ENCODE results near the gene SFRP5.
A peak's percentile ranks its signal among the peaks of the same experiment; 100 is the strongest.

SFRP5 gene

GRCh38 chr10:97763947-97764346 lies 7.9 kb downstream of the SFRP5 start:
- FAIRE-seq: no peak

DNA sequence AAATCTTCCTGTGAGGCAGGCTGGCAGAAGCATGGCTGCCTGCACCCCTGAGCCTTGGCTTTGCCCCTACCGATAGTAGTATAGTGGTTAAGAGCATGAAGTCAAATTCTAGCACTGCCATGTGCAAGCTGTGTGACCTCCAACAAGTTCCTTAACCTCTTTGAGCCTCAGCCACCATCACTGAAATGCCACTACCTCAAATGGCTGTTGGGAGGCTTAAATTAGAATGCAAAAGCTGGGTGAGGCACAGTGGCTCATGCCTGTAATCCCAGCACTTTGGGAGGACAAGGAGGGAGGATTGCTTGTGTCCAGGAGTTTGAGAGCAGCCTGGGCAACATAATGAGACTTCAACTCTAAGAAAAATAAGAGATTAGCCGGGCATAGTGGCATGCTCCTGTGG lies 8.4 kb downstream of the SFRP5 start:
- no peak for FAIRE-seq

- no peak for FAIRE-seq
Observed at GRCh38 chr10:97762816-97763215, 9.0 kb downstream of the SFRP5 start.

GRCh38 chr10:97762056-97762455 lies 9.7 kb downstream of the SFRP5 start:
- no peak for FAIRE-seq

DNA sequence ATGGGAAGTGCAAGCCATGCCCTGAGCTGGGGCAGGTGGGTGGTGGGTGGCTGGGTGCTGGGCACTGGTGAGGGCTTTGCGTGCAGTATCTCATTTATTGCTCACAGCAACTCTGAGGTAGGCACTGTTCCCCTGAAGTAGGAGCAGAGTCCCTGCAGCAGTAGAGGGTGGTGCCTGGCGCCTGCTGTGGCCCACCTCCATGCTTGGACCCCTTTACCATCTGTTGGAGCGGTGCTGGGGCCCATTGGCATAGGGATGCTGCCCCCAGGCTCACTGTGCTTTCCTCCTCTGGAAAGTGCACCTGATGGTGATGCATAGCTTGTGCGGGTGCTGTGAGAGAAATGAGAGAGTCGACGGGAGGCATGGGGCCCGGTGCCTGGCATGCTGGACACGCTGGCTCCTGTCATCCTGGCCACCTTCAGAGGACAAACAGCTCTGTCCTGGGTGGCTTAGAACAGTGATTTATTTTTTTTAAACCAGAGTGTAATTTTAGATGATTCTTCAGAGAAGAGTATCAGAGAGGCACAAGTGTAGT lies 10.4 kb downstream of the SFRP5 start:
- no peak for FAIRE-seq

DNA sequence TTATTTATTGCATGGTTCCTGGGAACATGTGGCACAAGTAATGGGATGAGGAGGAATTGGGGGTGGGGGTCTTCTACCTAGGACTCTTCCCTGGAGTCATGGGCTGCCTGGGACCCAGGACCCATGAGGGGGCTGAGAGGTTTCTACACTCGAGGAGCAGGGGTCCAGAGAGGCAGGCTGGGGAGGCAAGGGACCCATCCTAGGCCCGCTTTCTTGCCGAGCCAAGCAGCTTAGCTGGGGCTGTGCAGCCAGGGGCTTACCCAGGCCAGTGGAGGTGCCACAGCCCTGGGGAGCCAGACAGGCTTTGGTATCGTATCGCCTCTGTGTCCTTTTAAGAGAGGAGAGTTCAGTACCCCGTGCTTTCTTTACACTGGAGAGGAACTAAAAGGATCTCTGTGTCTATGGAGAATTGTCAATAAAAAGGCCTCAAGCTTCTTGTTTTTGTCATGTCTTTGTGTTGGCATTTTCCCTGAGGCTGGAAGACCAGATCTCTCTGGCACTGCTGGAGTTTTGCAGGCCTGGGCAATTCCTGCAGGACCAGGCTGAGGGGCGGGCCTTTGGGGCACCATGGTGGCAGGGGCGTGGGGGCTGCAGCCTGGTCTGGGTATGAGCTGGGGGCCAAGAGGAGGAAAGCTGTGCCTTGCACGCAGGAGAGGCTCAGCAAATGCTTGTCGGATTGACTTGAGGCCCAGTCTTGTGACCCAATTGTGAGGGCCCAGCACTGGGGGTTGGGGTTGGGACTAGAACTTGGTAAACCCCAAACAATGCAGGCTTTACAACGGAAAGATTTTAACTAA lies 11.1 kb downstream of the SFRP5 start:
- FAIRE-seq: no peak

DNA sequence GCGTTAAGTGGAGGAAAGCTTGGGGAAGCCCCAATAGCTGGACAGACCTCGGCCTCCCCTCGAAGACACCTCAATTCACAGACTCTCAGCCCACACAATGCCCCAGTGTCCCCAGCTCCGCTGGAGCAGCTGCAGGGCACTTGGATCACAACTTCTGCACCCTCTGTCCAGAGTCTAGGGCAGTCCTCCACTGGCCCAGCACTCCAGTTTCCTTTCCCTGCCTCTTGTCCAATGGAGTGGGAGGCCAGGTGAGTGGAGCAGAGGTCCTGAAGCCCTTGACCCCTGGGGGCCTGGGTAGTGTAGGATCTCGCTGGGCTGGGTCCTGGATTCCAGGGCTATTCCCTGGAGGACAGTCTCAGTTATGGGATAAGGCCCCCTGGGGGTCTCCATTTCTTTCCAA lies 11.9 kb downstream of the SFRP5 start:
- no peak for FAIRE-seq

GRCh38 chr10:97759158-97759887 lies 12.5 kb downstream of the SFRP5 start:
- no peak for FAIRE-seq

GRCh38 chr10:97757471-97757870 lies 14.3 kb downstream of the SFRP5 start:
- FAIRE-seq: no peak

- FAIRE-seq: no peak
Observed at GRCh38 chr10:97755718-97756117, 16.1 kb downstream of the SFRP5 start.

GRCh38 chr10:97754726-97755125 lies 17.1 kb downstream of the SFRP5 start:
- FAIRE-seq: no peak

DNA sequence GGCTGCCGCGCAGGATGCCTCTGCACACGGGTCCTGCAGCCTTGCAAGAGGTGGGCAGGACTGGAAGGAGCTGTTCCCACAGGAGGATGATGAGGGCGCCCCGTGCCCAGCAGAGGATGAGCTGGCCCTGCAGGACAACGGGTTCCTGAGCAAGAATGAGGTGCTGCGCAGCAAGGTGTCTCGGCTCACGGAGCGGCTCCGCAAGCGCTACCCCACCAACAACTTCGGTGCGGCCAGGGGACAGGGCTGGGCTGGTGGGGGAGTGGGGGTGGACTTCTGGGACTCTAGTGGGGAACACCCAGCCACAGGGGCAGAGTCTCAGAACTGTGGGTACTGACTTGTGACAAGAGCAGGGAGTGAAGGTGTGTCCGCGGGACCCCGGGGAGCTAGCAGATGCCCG lies 18.8 kb downstream of the SFRP5 start:
- FAIRE-seq: no peak

GRCh38 chr10:97748116-97748515 lies 23.7 kb downstream of the SFRP5 start:
- FAIRE-seq: no peak

GRCh38 chr10:97747573-97747972 lies 24.2 kb downstream of the SFRP5 start:
- FAIRE-seq: no peak

DNA sequence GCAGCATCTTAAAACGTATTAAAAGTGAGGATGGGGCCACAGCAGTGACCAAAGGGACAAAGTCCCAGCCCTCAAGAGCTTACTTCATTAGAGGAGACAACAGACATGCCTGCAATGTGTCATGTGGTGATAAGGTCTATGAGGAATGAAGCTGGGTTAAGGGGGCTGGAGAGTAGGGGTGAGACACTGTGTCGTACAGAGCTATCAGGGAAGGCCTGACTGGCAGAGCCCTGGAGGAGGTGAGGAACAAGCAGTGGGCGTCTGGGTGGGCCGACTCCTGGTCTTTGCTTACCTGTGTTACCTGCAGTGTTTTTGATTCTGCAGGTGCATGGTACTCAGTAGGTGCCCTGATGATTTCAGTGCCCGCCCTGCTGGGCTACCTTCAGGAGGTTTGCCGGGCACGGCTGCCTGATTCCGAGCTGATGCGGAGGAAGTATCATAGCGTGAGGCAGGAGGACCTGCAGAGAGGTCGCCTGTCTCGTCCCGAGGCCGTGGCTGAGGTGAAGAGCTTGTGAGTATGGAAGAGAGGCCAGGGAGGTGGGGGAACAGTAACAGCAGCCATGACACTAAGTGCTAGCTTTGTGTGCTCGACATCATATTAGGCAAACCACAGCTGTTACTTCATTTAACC lies 27.3 kb downstream of the SFRP5 start:
- no peak for FAIRE-seq

DNA sequence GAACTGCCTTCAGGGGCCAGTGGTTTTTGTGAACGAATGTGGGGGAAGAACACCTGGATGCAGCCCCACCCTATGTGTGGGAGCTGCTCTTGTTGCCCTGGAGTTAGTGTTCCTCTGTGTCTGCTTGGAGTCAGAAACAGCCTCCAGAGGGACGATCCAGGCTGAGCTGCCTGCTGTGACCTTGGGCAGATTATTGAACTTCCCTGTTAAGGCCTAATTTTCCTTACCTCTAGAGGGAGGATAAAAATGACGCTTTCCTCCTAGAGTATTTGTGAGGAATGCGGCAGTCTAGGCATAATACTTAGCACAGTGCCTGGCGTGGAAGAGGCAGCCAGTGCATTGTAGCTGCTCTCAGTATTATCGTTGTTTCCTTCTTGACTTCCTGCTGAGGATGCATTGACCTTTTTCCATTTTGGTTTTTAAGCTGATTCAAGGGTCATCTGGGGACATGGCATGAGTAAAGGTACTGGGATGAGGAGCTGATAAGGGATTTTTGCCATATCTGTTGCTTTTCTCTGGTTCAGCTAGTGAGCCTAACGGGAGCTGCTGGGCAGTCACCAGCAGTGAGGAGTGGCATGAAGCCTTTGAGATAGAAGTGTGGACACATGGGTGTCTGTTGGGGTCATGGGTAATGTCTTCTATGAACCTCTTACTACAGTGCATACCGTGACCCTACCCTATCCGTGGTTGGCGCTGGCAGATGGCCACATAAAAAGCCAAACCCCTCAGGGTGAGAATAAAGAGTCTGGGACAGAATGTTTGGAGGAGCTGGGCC lies 28.4 kb downstream of the SFRP5 start:
- FAIRE-seq: no peak

DNA sequence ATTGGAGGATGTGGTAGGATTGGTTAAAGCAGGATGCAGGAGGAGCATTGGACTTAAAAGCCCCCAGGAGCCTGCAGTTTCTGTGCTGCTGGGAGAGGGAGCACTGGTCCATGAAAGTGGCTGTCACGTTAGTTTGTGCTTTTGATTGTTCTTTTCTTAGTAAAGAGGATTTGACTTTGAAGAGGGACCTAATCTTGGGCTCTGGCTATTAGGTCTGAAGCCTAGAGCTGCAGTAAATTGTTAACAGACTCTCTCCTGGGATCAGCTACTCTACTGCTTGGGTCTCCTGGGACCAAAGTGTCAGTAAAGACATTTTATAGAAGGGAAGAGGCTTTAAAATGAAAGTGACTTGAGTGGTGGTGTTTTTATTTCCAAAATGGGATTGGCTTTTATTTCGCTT lies 31.2 kb downstream of the SFRP5 start:
- FAIRE-seq: no peak

DNA sequence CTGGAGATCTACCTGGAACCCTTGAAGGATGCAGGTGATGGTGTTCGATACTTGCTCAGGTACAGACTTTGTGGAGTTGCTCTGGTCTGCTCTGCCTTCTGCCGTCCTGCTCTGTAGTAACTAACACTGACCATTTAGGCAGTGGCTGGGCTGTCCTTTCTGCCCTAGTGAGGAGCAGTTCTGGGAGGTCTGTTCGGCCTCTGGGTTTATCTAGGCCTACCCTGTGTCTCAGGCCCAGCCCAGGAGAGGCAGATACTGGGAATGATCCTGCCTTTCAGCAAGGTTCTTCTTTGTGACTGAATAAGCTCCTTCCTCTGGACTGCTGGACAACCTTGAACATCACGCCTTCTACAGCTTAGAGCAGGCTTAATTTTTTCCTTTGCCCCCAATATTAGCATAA lies 33.2 kb downstream of the SFRP5 start:
- no peak for FAIRE-seq

- FAIRE-seq: no peak
Observed at GRCh38 chr10:97737770-97738265, 34.0 kb downstream of the SFRP5 start.

DNA sequence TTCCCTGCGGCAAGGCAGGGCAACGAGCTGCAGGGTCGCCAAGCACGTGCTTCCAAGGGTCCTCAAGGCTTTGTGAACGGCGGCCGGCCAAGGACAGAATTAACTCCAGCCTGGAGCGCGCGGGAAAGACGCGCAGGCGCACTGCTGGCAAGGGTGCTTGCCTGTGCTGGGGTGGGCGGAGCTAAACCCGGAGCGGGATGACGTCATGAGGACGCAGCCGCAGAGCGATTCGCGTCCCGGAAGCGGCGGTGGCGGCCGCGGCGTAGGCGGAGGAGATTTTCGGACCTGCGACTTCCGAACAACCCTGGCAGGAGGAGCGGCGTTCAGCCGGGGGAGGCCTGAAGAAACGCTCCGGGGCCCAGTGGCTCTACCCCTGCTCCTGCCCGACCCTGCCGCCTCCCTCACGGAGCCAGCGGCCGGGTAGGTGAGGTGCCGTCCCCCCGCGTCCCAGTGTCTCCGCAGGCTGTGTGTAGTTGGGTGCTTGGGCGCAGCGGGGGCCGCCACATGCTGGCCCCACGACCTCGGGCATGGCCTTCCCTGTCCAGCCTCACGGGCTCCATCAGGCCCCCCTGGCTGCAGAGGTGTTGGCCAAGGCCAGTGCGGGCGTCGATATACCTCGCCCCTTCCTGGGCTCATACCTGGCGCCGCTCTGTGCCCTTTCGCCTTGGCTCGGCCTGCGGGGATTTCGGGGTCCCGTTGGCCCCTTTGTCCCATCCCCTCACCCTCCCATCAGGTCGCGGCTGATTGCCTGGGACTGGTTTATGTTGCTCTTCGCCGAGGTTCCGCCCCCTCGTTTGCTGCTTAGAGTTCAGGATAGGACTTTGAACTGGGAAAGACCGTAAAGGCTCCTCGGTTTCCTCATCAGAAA lies 34.7 kb downstream of the SFRP5 start, which contains the start of gene ZFYVE27:
Gene ZFYVE27 (plus strand): TSS at position 227 of the 868 bp plus-strand sequence. CDS start 1,350 bp downstream, outside the sequence.
- FAIRE-seq: peak; percentile 53

- no peak for FAIRE-seq
Observed at GRCh38 chr10:97736403-97736901, 35.3 kb downstream of the SFRP5 start.

Measured in endometrium (tissue), 2 donors.